Activated CD8-positive, alpha-beta memory T cell treated with anti-CD3 and anti-CD28 coated beads for 4 hours (primary cell): ENCODE results near the gene PLD5.
"Not testable (repeated sequence)": the region's sequence is repeated elsewhere in the genome, so short reads cannot be mapped to it uniquely, and the experiment has no call there.

Source experiments
- DNase-seq, 2 donors: peaks; one replicate each; pipeline ENCODE4 v3.0.0-alpha.2; 2020; ENCODE audit warnings: low read depth in 2 of 2

PLD5 gene

DNA sequence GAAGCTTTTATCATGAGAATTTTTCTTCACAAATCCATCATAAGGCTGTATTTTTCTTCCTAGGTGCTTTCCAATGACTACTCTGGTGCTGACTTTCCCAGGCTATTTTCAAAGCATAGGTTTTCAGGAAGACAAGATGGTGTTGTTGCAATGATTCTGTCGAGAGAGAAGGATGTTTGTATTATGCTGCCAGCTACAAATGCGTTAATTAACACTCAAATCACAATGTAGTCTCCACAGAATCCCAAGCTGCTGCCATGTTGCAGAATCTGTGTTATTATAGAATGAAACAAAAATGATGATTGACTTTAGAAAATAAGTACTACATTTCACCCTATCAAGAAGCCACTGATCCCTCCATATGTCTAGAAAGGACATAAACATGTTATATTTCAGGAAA is 346.1 kb downstream of the PLD5 start:
- no peak for DNase-seq

DNA sequence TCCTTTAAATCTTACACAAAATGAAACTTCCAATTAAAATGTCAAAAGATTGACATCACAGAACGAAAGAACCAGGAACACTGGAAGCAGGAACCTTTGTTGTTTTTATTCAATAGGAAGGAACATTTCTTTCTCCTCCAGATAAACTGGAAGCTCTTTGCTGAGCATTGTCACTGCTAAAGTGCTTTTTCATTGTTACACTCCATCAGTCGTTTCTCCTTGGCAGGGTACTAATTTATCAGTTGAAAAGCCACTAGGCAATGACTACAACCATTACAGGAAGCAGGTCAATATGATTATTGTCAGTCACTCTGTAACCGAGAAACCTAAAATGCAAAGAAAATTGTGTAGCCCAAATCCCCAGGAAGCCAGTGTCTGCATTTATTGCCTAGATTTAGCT is 362.4 kb downstream of the PLD5 start:
- DNase-seq, result no peak

DNA sequence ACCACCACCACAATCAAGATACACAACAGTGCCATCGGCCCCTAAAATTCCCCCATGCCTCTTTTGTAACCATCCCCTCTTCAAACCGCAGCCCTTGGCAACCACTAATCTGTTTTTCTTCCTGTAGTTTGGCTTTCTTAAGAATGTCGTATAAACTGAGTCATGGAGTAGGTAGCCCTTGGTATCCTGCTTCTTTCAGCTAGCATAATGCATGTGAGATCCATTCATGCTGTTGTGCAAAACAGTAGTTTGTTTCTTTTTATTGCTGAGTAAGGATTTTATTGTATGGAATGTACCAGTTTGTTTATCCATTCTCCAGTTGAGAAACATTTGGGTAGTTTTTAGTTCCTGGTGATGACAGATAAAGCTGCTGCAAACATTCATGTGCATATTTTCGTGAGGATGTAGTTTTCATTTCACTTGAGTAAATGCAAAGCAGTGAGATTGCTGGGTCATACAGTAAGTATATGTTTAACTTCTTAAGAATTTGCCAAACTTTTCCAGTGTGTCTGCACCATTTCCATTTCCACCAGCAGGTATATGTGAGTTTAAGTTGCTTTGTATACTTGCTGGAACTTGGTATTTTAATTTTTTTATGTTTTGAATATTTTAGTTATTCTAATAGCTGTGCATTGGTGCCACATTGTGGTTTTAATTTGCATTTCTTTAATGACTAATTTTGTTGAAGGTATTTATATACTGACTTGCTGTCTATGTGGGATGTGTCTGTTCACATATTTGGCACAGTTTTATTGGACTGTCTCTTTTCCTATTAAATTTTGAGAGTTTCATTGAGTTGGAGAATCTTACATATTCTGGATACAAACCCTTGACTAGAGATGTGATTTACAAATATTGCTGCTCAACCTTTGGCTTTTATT is 377.2 kb downstream of the PLD5 start:
- no peak for DNase-seq

DNA sequence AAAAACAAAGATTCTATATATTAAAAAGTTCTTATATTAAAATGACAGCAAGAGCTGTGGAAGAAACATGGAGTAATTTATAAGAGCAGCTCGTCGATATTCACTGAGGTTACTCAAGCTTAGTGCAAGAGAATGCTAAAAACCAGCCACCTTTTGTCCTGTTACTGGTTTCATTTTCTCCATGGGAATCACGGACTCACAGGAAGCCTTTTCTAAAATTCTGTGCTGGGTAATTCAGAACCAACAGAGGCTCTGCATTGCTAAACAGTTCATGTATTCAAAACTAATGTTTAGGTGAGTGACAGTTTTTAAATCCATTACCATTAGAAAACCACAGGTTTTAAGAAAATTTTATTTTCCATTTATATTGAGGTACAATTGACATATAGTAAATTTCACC is 377.8 kb downstream of the PLD5 start:
- DNase-seq, result no peak

DNA sequence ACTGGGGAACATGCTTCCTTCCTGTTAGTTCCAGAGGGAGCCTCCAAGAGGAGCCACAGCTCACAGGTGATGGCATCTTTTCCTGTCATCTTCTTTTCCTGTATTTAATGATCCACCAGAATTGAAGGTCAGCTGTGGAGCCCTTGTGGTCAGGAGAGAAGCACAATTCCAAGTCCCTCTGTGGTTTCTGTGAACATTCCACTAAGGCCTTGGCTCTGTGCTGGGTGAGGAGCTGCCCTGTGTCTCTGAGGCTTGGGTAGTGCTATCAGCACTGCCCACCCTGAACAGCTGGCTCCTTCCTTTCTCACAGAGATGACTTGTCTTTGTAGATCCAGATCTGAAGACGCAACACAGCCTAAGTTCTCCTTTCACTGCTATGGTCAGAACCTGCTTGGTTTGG is 383.7 kb downstream of the PLD5 start:
- no peak for DNase-seq

DNA sequence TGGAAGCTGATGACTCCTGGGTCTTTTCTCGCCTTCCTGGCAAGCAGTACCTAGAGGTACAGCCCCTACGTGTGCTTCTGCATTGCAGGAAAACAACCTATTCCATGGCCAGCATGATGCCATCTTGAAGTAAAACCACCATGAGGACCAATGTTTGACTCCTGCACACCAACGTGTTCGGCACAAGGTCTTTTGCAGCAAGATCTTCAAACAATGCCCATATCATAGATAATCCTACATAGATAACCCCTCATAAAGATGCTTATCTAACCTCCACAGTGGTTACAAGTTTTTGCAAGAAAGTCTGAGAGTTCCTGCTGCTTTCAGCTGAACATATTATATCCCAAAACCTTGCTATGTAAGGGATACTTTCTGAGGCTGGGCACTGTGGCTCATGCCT is 384.5 kb downstream of the PLD5 start:
- no peak for DNase-seq

DNA sequence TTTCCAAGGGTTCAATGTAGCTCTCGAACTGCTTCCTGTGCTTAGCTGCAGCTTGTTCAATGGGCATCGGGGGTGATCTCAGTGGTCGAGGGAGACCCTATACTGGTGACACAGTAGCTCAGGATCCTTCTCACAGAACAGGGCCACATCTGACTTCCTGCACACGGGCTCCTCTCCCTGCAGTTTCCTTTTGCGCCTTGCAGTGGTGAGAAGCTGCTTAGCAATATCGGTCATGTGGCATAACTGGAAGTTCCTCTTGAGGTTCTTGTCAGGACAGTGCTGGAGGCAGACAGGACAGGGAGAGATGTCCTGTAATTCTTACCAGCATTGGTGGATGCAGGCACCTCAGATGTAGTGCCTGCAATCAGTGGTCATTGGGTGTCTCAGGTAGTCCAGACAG is 385.1 kb downstream of the PLD5 start:
- DNase-seq, result no peak

DNA sequence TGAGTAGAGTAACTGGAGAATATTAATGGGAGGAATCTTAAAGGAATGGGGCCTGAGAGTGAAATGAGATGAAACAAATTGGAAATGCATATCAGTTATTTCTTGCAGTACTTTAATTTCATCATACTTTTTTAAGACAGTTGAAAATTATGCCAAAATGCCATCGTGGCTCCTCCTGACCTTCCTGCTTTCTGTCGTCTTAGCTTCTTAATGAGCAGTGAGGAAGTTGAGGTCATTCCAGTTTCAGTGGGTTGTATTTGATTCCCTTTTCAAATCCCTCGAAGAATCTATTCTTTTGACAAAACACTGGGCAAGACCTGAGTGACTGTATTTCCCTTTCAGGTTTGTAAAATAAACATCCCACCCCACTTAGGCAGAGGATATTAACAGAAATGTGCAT is 390.7 kb downstream of the PLD5 start:
- no peak for DNase-seq

DNA sequence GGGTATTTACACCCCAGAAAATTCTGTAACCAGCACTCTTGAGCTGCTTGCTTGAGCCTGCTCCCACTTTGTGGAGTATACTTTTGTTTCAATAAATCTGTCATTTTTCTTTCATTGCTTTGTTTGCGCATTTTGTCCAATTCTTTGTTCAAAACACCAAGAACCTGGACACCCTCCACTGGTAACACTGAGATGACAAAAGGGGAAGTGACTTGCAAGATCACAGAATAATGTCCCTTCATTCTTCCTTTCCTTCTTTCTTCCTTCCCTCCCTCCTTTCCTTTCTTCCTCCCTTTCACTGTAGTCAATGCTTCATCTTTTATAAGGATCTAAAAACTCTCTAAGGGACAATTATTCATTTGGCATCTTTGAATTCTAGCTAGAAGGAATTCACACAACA is 391.1 kb downstream of the PLD5 start:
- no peak for DNase-seq

DNA sequence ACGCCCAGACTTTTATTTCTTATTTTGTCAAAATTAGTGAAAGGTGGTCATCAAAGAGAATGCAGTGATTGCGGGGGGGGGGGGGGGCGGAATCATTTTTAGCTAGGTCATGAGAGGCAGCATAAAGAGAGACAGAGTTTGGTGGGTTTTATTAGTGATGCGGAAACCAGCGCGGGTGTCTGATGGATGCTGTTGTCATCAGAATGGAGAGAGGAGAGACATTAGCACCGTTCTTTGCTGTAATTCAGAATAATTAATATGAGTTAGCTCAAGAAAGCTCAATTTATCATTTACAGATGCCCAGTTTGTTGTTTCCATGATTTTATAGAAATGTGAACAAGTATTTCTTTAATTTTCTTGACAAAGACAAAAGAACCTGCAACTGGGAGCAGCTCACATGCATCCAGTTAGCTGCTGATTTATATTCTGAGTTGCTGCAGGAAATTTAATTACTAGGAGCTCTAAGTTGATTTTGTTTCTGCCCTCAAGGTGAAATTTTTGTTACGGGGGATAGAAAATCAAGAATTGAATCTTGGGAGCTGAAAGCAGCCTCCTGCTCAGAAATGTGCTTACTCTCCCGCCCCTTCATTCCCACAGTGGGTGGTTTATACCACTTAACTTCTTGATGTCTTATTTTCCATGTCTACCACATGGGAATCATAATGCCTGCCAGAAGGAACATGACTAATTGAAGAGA is 392.2 kb downstream of the PLD5 start:
- DNase-seq, result no peak

DNA sequence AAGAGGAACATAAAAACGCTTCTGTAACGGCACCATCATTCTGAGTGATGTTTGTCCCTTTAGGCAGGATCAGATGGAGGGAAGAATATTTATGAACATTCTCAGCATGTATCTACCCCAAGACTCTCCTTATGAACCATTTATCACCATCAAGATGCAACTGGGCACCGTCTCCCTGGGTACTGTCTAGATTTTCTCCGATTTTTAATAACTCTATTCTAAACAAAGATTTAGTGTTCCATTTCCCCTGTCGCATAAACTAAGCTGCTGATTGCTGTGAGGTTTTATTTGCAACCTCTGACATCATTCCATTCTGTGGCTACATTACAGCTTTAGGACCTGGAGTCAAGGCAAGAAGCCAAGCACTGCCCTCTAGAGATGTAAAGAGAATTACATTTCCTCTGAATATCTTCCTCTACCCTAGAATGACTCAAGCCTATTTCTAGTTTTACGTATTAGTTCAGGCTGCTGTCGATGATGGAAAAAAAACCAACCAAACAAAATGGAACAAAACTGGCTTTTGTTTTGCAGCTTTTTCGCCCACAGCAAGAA is 395.5 kb downstream of the PLD5 start:
- no peak for DNase-seq

DNA sequence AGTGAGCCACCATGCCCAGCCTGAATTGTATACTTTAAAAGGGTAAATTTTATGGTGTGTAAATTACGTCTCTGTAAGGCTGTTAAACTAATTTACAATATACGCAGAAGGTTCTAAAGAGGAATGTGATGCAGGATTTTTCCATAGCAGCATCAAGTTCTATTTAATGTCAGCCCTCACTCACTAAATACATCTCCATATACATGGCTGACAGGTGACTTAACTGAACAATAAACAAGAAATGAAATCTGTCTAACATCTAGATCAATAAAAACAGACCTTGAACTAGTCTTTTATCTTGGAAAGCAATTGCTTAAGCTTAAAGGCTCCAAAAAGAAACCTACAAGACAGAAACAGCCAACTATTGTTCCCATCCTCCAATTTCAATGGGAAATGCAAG is 404.1 kb downstream of the PLD5 start:
- DNase-seq, result no peak

DNA sequence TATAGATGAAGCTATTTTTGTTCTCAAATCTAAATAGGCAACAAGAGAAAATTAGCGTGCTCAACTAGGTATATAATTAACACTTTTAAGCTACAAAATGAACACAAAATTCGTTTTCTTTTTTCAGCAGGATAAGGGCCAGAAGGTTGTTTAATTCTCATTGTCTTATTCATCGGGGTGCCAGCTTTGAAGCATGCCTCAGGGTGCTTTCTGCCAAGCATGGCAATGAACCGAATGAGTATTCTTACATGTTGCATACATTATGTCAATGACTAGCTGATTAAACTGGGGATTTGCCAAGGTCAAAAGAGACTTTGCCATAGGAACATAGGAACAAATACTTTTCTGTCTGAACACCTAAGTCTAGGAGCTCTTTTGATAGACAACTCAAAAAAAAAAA is 423.6 kb downstream of the PLD5 start:
- no peak for DNase-seq

DNA sequence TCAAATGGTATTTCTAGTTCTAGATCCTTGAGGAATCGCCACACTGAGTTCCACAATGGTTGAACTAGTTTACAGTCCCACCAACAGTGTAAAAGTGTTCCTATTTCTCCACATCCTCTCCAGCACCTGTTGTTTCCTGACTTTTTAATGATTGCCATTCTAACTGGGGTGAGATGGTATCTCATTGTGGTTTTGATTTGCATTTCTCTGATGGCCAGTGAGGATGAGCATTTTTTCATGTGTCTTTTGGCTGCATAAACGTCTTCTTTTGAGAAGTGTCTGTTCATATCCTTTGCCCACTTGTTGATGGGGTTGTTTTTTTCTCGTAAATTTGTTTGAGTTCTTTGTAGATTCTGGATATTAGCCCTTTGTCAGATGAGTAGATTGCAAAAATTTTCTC is 427.2 kb downstream of the PLD5 start:
- DNase-seq, result not testable (repeated sequence)

DNA sequence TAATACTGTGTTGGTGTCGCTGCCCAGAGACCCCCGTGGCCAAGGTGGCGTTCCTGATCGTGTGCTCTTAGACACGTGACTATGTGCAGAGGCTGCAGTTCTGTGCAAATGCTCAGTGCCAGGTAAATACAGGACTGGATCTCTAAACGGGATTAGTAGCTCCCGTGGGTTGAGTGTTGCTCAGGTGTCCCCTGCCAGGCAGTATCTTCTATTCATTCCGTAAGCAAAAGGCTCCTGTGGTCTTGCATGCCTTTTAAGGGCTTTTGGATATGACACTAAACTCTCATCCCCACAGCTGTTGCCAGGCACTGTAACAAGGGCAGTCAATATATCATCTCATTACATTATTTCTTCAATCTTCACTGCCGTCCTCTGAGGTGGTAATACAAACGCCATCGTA is 431.4 kb downstream of the PLD5 start:
- DNase-seq, result no peak

DNA sequence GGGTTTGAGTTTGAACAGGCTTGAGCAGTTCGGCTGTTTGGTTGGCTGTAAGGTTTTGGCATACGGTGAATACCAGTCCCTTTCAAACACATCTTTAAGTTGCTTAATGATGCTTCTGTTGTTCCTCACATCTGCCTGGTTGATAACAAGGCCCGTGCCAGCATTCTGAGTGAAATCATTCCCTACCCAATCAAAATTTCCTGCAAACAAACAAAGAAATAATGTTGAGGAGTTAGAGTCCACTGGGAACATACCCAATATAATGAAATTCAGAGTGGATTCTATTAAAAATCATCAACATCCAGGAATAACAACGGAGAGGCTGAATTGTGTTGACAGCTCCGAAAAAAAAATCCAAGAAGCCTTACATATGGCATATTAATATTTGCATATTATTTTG is 434.6 kb downstream of the PLD5 start:
- no peak for DNase-seq

DNA sequence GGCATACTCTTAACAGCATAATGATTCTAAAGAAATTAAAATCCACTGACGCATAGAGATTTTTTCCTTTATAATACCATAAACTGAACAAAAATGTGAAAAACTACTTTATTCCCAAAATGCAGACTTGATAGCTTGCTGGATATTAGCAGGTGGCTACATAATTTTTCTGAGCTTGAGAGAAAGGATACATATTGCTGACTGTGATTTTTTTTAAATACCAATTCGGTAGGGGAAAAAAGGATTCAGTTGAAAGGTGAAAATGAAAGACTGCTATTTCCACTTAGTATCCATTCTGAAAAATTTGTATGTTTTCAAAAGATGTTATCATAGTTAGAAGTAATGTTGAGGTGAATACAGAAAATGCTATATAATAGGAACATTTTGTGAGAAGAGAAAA is 435.6 kb downstream of the PLD5 start:
- DNase-seq, result no peak

DNA sequence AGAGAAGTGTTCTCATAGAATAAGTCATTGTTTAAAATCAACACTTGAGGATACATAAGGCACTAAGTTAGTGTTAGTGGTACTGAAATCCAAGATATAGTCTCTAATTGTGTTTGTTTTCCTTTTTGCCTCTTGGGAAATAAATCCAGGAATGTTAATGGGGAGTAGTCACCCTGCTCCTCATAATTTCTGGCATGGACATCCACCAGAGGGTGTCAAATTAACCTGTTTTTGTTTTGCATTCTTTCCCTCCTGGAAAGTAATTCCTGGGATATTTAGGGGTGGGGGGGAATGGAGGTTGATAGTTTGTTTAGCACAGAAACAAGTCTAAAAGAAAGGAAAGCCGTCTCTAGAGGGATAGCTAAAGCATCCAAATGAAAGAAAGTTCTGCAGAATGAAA is 437.8 kb downstream of the PLD5 start:
- no peak for DNase-seq

DNA sequence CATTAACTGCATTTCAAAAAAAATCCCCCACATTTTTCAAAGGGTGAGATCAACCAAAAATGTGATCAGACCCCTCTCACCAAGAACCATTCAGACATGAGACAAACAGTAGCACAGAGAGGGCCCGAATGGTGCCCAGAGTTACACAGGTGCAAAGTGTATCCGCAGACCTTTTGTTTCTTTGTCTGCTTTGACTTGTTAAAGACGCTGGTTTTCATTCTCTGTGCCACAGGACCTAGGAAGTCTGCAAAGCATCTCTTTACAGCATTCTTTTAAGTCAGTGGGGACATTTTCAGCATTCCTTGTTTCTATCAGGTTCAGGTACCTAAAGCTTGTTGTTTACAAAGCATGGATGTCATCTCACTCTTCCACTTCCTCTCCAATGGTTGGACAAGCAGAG is 438.4 kb downstream of the PLD5 start:
- no peak for DNase-seq

DNA sequence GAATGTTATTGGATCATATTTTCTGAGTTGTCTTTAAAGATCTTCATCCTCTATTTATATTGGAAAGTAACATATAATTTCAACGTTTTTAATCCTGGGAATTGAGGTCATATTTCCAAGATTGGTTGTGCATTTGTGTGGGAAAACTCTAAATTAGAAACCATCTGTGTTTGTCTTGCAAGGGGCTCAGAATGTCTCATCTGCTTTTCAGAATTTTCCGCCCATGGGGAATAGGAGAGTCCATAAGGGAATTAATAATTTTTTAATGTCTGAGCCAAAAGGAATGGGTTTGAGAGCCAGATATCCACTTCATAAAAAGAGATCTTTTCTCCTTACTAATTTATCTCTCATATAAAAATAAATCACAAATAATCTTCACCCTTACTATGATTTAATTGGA is 440.8 kb downstream of the PLD5 start:
- no peak for DNase-seq

DNA sequence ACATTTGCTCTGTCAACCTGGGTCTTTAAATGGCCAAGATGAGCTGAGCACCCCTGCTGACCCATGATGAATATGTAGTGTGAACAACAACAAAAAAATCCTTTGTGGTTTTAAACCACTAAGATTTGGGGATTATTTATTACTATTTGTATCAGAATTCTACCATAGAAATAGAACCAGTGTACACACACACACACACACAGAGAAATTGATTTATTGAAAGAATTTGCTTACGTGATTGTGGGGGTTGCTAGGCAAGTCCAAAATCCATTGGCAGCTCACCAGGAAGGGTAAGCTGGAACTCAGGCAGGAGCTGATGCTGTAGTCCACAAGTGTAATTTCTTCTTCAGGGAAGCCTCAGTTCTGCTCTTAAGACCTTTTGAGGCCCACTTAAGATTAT is 443.1 kb downstream of the PLD5 start:
- no peak for DNase-seq

DNA sequence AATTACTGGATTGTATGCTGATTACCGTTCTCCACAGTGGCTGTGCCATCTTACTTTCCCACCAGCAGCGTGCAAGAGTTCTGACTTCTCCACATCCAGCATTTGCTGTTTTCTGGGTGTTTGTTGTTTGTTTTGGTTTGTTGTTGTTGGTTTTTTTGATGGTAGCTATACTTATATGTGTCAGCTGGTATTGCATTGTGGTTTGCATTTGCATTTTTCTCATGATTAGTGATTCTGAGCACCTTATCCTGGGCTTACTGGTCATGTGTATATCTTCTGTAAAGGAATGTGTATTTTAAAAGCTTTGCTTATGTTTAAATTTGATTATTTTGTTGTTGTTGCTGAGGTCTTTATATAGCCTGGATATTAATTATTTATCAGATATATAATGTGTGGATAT is 458.7 kb downstream of the PLD5 start:
- DNase-seq, result no peak

DNA sequence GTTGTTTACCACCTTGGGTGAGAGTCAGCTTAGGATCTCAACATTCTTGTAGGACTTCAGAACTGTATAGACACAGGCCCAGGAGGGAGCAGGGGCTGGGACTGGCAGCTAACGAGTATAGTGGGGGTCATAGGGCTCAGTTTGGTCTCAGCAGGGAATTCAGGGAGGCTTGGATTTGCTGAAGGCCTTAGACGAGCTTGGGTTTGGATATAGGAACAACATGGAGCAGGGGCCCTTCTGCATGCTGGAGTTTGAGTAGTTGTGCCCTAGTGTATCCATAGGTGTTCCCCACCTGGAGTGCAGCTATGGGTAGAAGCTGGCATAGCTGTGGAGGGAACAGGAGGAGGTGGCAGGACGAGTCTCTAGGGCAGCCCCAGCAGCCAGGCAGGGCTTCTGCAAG is 462.2 kb downstream of the PLD5 start:
- DNase-seq, result no peak
